ENCODE results near the gene CASKIN1. TPM values are rescaled to one million over a fixed set of nuclear protein-coding genes. Genes with fewer than 3 reads are reported as not detected.

The CASKIN1 gene
- polyA plus RNA-seq, 1 donor (not counting 4 experiments of a cell fraction or from before 2014, with no cell fraction given) = 0.04 TPM

DNA sequence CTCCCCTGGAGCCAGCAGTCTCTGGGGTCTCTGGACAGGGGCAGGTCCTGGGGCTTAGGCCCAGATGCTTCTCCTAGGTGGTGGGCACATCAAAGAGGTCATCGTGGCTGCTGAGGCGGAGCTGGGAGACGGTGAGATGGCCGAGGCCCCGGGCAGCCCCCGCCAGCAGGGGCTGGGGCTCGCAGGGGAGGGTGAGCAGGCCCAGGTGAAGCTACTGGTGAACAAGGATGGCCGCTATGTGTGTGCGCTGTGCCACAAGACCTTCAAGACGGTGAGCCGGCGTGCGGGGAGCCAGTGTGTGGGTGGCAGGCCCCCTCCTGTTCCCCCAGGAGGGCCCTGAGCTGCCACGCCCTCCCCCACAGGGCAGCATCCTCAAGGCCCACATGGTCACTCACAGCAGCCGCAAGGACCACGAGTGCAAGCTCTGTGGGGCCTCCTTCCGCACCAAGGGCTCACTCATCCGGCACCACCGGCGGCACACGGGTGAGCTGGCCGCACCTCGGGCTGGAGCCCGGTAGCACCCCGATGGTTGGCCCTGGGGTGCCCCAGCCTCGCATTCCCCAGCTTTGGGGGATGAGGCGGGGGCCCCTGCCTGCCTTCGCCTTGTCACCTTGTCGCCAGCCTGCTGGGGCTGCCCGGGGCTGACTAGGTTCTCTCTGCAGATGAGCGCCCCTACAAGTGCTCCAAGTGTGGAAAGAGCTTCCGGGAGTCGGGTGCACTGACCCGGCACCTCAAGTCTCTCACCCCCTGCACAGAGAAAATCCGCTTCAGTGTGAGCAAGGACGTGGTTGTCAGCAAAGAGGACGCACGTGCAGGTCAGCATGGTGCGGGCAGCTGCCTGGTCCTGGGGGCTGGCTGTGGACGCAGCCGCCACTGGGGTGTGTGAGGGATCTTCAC lies 35.9 kb upstream of the CASKIN1 start:
- no peak for FAIRE-seq
- peaks cover 26 to 52% of the 10 kb centered on the region in 2 experiments for H3K36me3 ChIP-seq (ENCODE audit: control insufficient read depth in 2 of 2, extremely low read depth in 1 of 2, insufficient read depth in 2 of 2, low read length in 2 of 2)
- dilution Hi-C loops (cut with MboI; ENCODE audit: extremely low pct_ligation_motif_present, low sequenced_read_pairs) = no loop called here

GRCh38 chr16:2231016-2231931 lies 34.9 kb upstream of the CASKIN1 start:
- peaks cover 8% of the 10 kb centered on the region for H3K27me3 ChIP-seq (ENCODE audit: control insufficient read depth, extremely low read depth, insufficient read depth, low read length)
- H3K27ac ChIP-seq (ENCODE audit: control insufficient read depth, insufficient read depth, low read length) = no peak overlapping the region
- dilution Hi-C loops (cut with MboI; ENCODE audit: extremely low pct_ligation_motif_present, low sequenced_read_pairs) = no loop called here
- TF ChIP-seq CTCF (optimal IDR thresholded peaks at IDR 0.05 in 1 of 3, IDR thresholded peaks at IDR 0.05 in 1 of 3, conservative IDR thresholded peaks at IDR 0.05 in 1 of 3; ENCODE audit: extremely low read depth in 1 of 3, insufficient read depth in 2 of 3, low read length in 3 of 3) (no peak), EZH2 (IDR thresholded peaks at IDR 0.05; ENCODE audit: low read length) (no peak)
- no peaks in the 10 kb centered on the region for H3K9me3 ChIP-seq (ENCODE audit: control insufficient read depth, low read depth, low read length)
- peaks cover 20% of the 10 kb centered on the region for H3K79me2 ChIP-seq (ENCODE audit: control insufficient read depth, insufficient read depth, low read length)
- H3K4me2 ChIP-seq (ENCODE audit: control insufficient read depth, extremely low read depth, insufficient read depth, low read depth, low read length) = peak overlapping the region; percentile 3
- no peak for DNase-seq (ENCODE audit: low read depth, low spot score)
- H4K20me1 ChIP-seq (ENCODE audit: control insufficient read depth, extremely low read depth, insufficient read depth, low read length) = peaks cover 9% of the 10 kb centered on the region
- H3K4me3 ChIP-seq (ENCODE audit: control insufficient read depth in 2 of 3, extremely low read depth in 1 of 3, insufficient read depth in 2 of 3, low read depth in 1 of 3, low read length in 3 of 3) = no peak overlapping the region
- H3K9ac ChIP-seq (ENCODE audit: control insufficient read depth, extremely low read depth, insufficient read depth, low read length) = no peak overlapping the region
- peak; percentile 9 for FAIRE-seq
- no peak overlapping the region for H2AFZ ChIP-seq (ENCODE audit: control insufficient read depth, low read length)
- peaks cover 3% of the 10 kb centered on the region for H3K9me1 ChIP-seq (ENCODE audit: control insufficient read depth, extremely low read depth, insufficient read depth, low read length)
- H3K36me3 ChIP-seq (ENCODE audit: control insufficient read depth in 2 of 2, extremely low read depth in 1 of 2, insufficient read depth in 2 of 2, low read length in 2 of 2) = peaks cover 26 to 53% of the 10 kb centered on the region in 2 experiments
- peaks cover 14% of the 10 kb centered on the region for H3K4me1 ChIP-seq (ENCODE audit: control insufficient read depth, extremely low read depth, insufficient read depth, low read length)

More for the DNA sequence above, 35.9 kb upstream of the CASKIN1 start:
- Histone ChIP-seq H4K20me1 (ENCODE audit: control insufficient read depth, extremely low read depth, insufficient read depth, low read length) (peaks cover 10% of the 10 kb centered on the region), H3K27me3 (ENCODE audit: control insufficient read depth, extremely low read depth, insufficient read depth, low read length) (peaks cover 19% of the 10 kb centered on the region), H3K4me2 (ENCODE audit: control insufficient read depth, extremely low read depth, insufficient read depth, low read depth, low read length) (no peak overlapping the region), H3K4me3 (ENCODE audit: control insufficient read depth in 2 of 3, extremely low read depth in 1 of 3, insufficient read depth in 2 of 3, low read depth in 1 of 3, low read length in 3 of 3) (no peak overlapping the region), H3K4me1 (ENCODE audit: control insufficient read depth, extremely low read depth, insufficient read depth, low read length) (peaks cover 11% of the 10 kb centered on the region), H3K79me2 (ENCODE audit: control insufficient read depth, insufficient read depth, low read length) (peaks cover 11% of the 10 kb centered on the region), H3K9ac (ENCODE audit: control insufficient read depth, extremely low read depth, insufficient read depth, low read length) (no peak overlapping the region), H2AFZ (ENCODE audit: control insufficient read depth, low read length) (no peak overlapping the region), H3K9me1 (ENCODE audit: control insufficient read depth, extremely low read depth, insufficient read depth, low read length) (peaks cover 3% of the 10 kb centered on the region), H3K9me3 (ENCODE audit: control insufficient read depth, low read depth, low read length) (no peaks in the 10 kb centered on the region), H3K27ac (ENCODE audit: control insufficient read depth, insufficient read depth, low read length) (no peak overlapping the region)
- TF ChIP-seq CTCF (optimal IDR thresholded peaks at IDR 0.05 in 1 of 3, IDR thresholded peaks at IDR 0.05 in 1 of 3, conservative IDR thresholded peaks at IDR 0.05 in 1 of 3; ENCODE audit: extremely low read depth in 1 of 3, insufficient read depth in 2 of 3, low read length in 3 of 3) (no peak), EZH2 (IDR thresholded peaks at IDR 0.05; ENCODE audit: low read length) (no peak)
- no peak for DNase-seq (ENCODE audit: low read depth, low spot score)

Measured in keratinocyte (primary cell).